GM12891 (cell line): ENCODE data around the gene DPH5.

Experiments used
- POLR2A ChIP-seq: IDR thresholded peaks from 2 replicates; pipeline ENCODE4 v1.6.1; 2011; ENCODE audit warnings: low read depth, low read length, control low read depth
- POLR2AphosphoS5 ChIP-seq: IDR thresholded peaks from 2 replicates; pipeline ENCODE4 v1.6.1; 2011; ENCODE audit warnings: low read depth, low read length, control low read depth
- SPI1 ChIP-seq: IDR thresholded peaks from 2 replicates; pipeline ENCODE4 v1.6.1; 2011; ENCODE audit warnings: low read depth, low read length, control low read depth
- TAF1 ChIP-seq: IDR thresholded peaks from 2 replicates; pipeline ENCODE4 v1.6.1; 2011; ENCODE audit warnings: low read depth, low read length, control low read depth

DNA sequence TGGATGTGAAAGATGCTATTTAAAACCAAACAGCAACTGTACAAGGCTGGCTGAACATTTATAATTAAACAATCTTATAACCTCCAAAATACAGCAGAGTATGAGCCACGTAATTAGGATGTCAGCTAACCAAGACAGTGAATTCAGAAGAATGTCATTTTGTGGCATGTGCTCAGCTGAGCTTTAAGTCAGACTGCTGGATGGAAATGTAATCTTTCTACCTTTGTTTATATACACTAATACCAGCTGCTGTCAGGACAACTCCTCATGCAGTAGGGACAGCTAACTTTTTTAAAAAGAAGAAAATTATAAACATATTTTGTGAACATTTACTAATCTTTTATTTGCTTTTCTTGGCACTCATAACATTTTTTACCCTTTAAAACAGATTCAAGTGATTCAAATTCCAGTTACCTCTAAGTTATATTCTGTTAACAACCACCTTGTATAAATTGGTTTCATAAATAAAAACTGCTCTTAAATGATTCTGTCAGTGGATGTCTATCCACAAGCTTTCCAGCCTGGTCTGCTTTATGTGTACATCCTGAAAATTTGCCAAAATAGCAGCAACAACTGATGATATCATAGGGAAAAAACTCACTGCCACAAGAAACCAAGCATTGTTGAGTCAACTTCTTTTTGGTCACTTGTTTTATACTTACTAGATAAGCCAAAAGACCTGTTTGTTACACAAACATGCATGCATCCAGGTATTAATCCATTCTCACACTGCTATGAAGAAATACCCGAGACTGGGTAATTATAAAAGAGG, 36.1 kb downstream of the DPH5 start:
- TF ChIP-seq POLR2A (no peak), POLR2AphosphoS5 (no peak), SPI1 (no peak), TAF1 (no peak)
